Measurements from ENCODE around the gene ZFPM1.
A peak's percentile ranks its signal among the peaks of the same experiment; 100 is the strongest.

- TF ChIP-seq, protein P1, sequence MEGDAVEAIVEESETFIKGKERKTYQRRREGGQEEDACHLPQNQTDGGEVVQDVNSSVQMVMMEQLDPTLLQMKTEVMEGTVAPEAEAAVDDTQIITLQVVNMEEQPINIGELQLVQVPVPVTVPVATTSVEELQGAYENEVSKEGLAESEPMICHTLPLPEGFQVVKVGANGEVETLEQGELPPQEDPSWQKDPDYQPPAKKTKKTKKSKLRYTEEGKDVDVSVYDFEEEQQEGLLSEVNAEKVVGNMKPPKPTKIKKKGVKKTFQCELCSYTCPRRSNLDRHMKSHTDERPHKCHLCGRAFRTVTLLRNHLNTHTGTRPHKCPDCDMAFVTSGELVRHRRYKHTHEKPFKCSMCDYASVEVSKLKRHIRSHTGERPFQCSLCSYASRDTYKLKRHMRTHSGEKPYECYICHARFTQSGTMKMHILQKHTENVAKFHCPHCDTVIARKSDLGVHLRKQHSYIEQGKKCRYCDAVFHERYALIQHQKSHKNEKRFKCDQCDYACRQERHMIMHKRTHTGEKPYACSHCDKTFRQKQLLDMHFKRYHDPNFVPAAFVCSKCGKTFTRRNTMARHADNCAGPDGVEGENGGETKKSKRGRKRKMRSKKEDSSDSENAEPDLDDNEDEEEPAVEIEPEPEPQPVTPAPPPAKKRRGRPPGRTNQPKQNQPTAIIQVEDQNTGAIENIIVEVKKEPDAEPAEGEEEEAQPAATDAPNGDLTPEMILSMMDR (IDR thresholded peaks at IDR 0.05 in 2 of 3, conservative IDR thresholded peaks at IDR 0.05 in 1 of 3; ENCODE audit: borderline replicate concordance in 1 of 3, insufficient read depth in 1 of 3, low read depth in 2 of 3, low read length in 2 of 3) = peak in 2 of 3 experiments; percentile 99; a peak in 4 of 6 replicates
- TF ChIP-seq ZNF274 (IDR thresholded peaks at IDR 0.05; ENCODE audit: low read depth, low read length) = no peak
These were observed 15.6 kb upstream of the ZFPM1 start for GRCh38 chr16:88437367-88437964.

All from HCT116 (cell line).